ENCODE results near the gene BRD8. TPM values are rescaled to one million over a fixed set of nuclear protein-coding genes. Genes with fewer than 3 reads are reported as not detected.

BRD8 gene
- total and polyA plus RNA-seq, 12 donors = 13.0 to 35.9 (median 22.7) TPM

- no peak for DNase-seq
- TF ChIP-seq CTCF (IDR thresholded peaks at IDR 0.05) = no peak
- intact Hi-C loops (cut with DNase I) = no loop called here
- H3K4me3 ChIP-seq = no peak overlapping the region
- no peak overlapping the region for H3K27ac ChIP-seq
- 95 to 97% methylated on average over 3 of the region's 3 CpGs for WGBS, 2 donors
- H3K36me3 ChIP-seq = peaks cover 0 to 98% (median 38%) of the 10 kb centered on the region in 9 donors
- H3K9me3 ChIP-seq = no peaks in the 10 kb centered on the region
- ATAC-seq = no peak
- H3K4me1 ChIP-seq = no peaks in the 10 kb centered on the region
- no peaks in the 10 kb centered on the region for H3K27me3 ChIP-seq
Measured at GRCh38 chr5:138192826-138193225, 14.4 kb upstream of the BRD8 start.

GRCh38 chr5:138188626-138189025, 10.2 kb upstream of the BRD8 start:
- ATAC-seq = peak in 5 of 8 donors; percentile 22 to 75 (median 69)
- 45 to 74% methylated on average over 3 of the region's 3 CpGs for WGBS, 2 donors

GRCh38 chr5:138186002-138186447, 7.6 kb upstream of the BRD8 start:
- Histone ChIP-seq H3K9me3 (no peaks in the 10 kb centered on the region), H3K4me1 (peaks cover 0 to 9% (median 0%) of the 10 kb centered on the region in 9 donors), H3K27me3 (no peaks in the 10 kb centered on the region), H3K4me3 (no peak overlapping the region), H3K27ac (no peak overlapping the region), H3K36me3 (peaks cover 0 to 100% (median 30%) of the 10 kb centered on the region in 9 donors)
- ATAC-seq = no peak
- intact Hi-C loops (cut with DNase I) = no loop called here
- no peak for TF ChIP-seq CTCF (IDR thresholded peaks at IDR 0.05)
- 83 to 89% methylated on average over 2 of the region's 2 CpGs for WGBS, 2 donors
- DNase-seq = no peak

More at GRCh38 chr5:138188626-138189025, 10.2 kb upstream of the BRD8 start:
- intact Hi-C loops (cut with DNase I) = no loop called here
- Histone ChIP-seq H3K36me3 (peaks cover 0 to 100% (median 40%) of the 10 kb centered on the region in 9 donors), H3K4me1 (peaks cover 0 to 9% (median 0%) of the 10 kb centered on the region in 9 donors), H3K27ac (peak overlapping the region in 3 of 10 donors; percentile 17 to 54 (median 18)), H3K9me3 (no peaks in the 10 kb centered on the region), H3K27me3 (no peaks in the 10 kb centered on the region), H3K4me3 (no peak overlapping the region)
- no peak for TF ChIP-seq CTCF (IDR thresholded peaks at IDR 0.05)
- no peak for DNase-seq

DNA sequence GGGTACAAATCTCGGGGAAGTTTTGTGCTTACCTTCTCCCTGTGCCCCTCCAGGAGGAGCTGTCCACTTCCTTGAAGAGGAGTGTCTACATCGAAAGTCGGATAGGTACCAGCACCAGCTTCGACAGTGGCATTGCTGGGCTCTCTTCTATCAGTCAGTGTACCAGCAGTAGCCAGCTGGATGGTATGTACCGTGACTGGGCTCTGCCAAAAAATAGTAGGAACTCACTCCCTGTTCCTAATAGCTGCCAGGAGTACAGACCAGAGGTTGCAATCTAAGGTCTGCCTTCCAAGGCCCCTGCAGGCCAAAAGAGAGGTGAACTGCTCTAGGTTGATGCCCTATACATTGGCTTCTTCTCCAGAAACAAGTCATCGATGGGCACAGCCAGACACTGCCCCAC, 4.4 kb upstream of the BRD8 start:
- no peak for DNase-seq
- Histone ChIP-seq H3K36me3 (peaks cover 0 to 68% (median 8%) of the 10 kb centered on the region in 9 donors), H3K9me3 (no peaks in the 10 kb centered on the region), H3K27ac (no peak overlapping the region), H3K27me3 (no peaks in the 10 kb centered on the region), H3K4me3 (no peak overlapping the region), H3K4me1 (peaks cover 0 to 27% (median 8%) of the 10 kb centered on the region in 9 donors)
- intact Hi-C loops (cut with DNase I) = no loop called here
- ATAC-seq = peak in 1 of 8 donors; percentile 49
- WGBS, 2 donors = 79 to 94% methylated on average over 6 of the region's 6 CpGs
- TF ChIP-seq CTCF (IDR thresholded peaks at IDR 0.05) = no peak
